Lower leg skin (tissue), 3 donors: ENCODE results near the gene ADA.

Experiments used
- POLR2A ChIP-seq, 2 donors: fragments of 450-650 bp; IDR thresholded peaks; one replicate each; pipeline ENCODE4 v1.6.1; 2016 to 2017; ENCODE audit warnings: antibody characterized with exemption in 2 of 2, mild to moderate bottlenecking in 1 of 2, moderate library complexity in 1 of 2
- TF ChIP-seq, protein P1 (sequence below), 3 donors: fragments of 450-650 bp; IDR thresholded peaks; one replicate each; pipeline ENCODE4 v1.5.1; 2016; ENCODE audit warnings: antibody characterized with exemption in 3 of 3, mild to moderate bottlenecking in 3 of 3, moderate library complexity in 2 of 3

- TF ChIP-seq, protein P1, sequence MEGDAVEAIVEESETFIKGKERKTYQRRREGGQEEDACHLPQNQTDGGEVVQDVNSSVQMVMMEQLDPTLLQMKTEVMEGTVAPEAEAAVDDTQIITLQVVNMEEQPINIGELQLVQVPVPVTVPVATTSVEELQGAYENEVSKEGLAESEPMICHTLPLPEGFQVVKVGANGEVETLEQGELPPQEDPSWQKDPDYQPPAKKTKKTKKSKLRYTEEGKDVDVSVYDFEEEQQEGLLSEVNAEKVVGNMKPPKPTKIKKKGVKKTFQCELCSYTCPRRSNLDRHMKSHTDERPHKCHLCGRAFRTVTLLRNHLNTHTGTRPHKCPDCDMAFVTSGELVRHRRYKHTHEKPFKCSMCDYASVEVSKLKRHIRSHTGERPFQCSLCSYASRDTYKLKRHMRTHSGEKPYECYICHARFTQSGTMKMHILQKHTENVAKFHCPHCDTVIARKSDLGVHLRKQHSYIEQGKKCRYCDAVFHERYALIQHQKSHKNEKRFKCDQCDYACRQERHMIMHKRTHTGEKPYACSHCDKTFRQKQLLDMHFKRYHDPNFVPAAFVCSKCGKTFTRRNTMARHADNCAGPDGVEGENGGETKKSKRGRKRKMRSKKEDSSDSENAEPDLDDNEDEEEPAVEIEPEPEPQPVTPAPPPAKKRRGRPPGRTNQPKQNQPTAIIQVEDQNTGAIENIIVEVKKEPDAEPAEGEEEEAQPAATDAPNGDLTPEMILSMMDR (IDR thresholded peaks at IDR 0.05), result no peak
- no peak for TF ChIP-seq POLR2A (IDR thresholded peaks at IDR 0.05)
Observed at GRCh38 chr20:44596876-44597275, 54.6 kb downstream of the ADA start.
